Measurements from ENCODE around the gene PDE6B. TPM values are rescaled to one million over a fixed set of nuclear protein-coding genes. Genes with fewer than 3 reads are reported as not detected.
A peak's percentile ranks its signal among the peaks of the same experiment; 100 is the strongest.

Gene PDE6B
- total RNA-seq, 2 experiments from 2014 or later = not detected

DNA sequence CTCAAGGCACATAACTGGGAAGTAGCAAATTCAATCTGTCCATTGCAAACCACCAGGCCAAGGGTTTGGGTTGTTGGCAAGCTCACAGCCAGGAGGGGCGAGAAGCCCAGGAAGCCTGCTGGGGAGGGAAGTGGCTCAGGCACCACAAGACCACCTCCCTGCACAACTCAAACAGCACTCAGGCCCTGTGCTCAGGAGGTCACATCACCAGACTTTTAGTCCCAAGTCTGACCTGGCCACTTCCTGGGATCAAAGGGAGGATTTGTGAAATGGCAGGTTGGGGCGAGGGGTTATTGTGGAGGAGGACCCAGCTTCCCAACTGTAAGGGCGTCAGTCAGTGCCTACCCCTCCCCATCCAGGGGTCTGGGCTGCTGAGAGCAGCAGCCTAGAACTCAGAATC, 46.4 kb downstream of the PDE6B start:
- Histone ChIP-seq H3K4me2 (ENCODE audit: low read length) (no peak overlapping the region), H3K9me3 (ENCODE audit: low read length) (no peaks in the 10 kb centered on the region), H2AFZ (ENCODE audit: low read length) (no peak overlapping the region), H3K27ac (ENCODE audit: low read depth, low read length, poor library complexity, severe bottlenecking) (no peak overlapping the region), H4K20me1 (ENCODE audit: insufficient read depth, low read length) (no peaks in the 10 kb centered on the region), H3K79me2 (ENCODE audit: insufficient read depth, low read depth, low read length) (peaks cover 17% of the 10 kb centered on the region), H3K4me3 (ENCODE audit: low read depth, low read length, poor library complexity, severe bottlenecking) (no peak overlapping the region), H3K4me1 (ENCODE audit: insufficient read depth, low read length, poor library complexity, severe bottlenecking) (peaks cover 28% of the 10 kb centered on the region), H3K36me3 (ENCODE audit: insufficient read depth, low read length) (peaks cover 38% of the 10 kb centered on the region), H3K9me2 (ENCODE audit: insufficient read depth, low read length) (no peaks in the 10 kb centered on the region)
- no peak for DNase-seq (ENCODE audit: low spot score)
- ChIA-PET POLR2A (no interaction called here), CTCF (ENCODE audit: unreplicated experiment) (no interaction called here)
- TF ChIP-seq CTCF (conservative IDR thresholded peaks at IDR 0.05; ENCODE audit: low read length) = no peak
- TF ChIP-seq EZH2phosphoT487 (IDR thresholded peaks at IDR 0.05; ENCODE audit: borderline replicate concordance, low read depth, low read length) = no peak
- intact Hi-C loops (cut with micrococcal nuclease; ENCODE audit: unreplicated experiment) = loop anchor here (10.0 kb wide), 2 partner anchors 197 to 1043 kb away; partner anchors contain the start of gene SLBP
- no TSS peak for BruUV-seq (replicated peaks)

DNA sequence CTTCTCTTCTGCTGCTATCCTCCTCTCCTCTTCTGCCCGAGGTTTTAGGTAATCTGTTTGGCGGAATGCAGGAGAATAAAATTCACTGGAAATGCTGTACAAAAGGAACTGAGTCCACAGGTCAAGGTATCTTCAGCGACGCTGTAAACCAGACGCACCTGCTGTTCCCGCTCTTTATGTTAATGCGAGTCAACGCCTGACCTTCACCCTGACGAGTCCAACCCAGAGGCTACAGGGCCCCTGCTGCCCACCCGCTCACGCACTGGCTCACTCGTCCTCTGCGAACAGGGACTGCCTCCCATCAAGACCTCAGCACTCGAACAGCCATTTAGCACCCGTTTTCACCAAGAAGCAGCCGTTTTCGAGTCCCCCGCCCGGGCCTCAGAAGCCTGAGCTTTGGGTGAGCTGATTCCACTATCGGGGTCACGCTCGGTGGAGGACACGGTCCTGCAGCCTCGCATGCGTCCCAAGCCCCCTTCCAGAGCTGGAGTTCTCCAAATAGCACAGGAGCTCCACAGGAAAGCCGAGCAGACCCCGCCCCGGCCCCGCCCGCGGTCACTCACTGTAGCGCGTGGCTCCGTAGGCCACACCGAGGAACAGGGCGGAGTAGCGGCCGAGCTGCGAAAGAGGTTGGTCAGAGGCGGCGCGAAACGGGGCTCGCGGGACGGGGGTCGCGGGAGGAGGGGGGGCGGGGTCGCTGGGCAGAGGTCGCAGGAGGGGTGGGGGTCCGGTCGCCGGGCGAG, 48.1 kb downstream of the PDE6B start:
- Histone ChIP-seq H4K20me1 (ENCODE audit: insufficient read depth, low read length) (no peaks in the 10 kb centered on the region), H3K4me3 (ENCODE audit: low read depth, low read length, poor library complexity, severe bottlenecking) (peak overlapping the region; percentile 98), H2AFZ (ENCODE audit: low read length) (no peak overlapping the region; the same call in 1 of the 2 replicates), H3K4me1 (ENCODE audit: insufficient read depth, low read length, poor library complexity, severe bottlenecking) (peaks cover 46% of the 10 kb centered on the region), H3K27ac (ENCODE audit: low read depth, low read length, poor library complexity, severe bottlenecking) (peak overlapping the region; percentile 51), H3K9me3 (ENCODE audit: low read length) (no peaks in the 10 kb centered on the region), H3K36me3 (ENCODE audit: insufficient read depth, low read length) (peaks cover 38% of the 10 kb centered on the region), H3K9me2 (ENCODE audit: insufficient read depth, low read length) (no peaks in the 10 kb centered on the region), H3K4me2 (ENCODE audit: low read length) (peak overlapping the region; percentile 96), H3K79me2 (ENCODE audit: insufficient read depth, low read depth, low read length) (peaks cover 17% of the 10 kb centered on the region)
- ChIA-PET CTCF (ENCODE audit: unreplicated experiment) (no interaction called here), POLR2A (no interaction called here)
- intact Hi-C loops (cut with micrococcal nuclease; ENCODE audit: unreplicated experiment) = loop anchor here (1.0 to 10.0 kb wide), 3 partner anchors 199 to 1041 kb away; partner anchors contain the start of gene SLBP
- TF ChIP-seq CTCF (conservative IDR thresholded peaks at IDR 0.05; ENCODE audit: low read length) = no peak
- TF ChIP-seq EZH2phosphoT487 (IDR thresholded peaks at IDR 0.05; ENCODE audit: borderline replicate concordance, low read depth, low read length) = no peak
- DNase-seq (ENCODE audit: low spot score) = peak; percentile 32
- BruUV-seq (replicated peaks) = no TSS peak
